BE2C (cell line): ENCODE results near the gene ENAM.
"Not testable (repeated sequence)": the region's sequence is repeated elsewhere in the genome, so short reads cannot be mapped to it uniquely, and the experiment has no call there.

ENCODE experiments used
- DNase-seq: peaks from one replicate; pipeline ENCODE4 v3.0.0-alpha.2; 2020
- H3K27me3 ChIP-seq: fragments of 250-450 bp; sonication (Bioruptor Pico); 2 replicates; pipeline ENCODE4 v1.5.1; 2020; ENCODE audit warnings: mild to moderate bottlenecking
- H3K36me3 ChIP-seq: fragments of 250-450 bp; sonication (Bioruptor Pico); 2 replicates; pipeline ENCODE4 v1.5.1; 2020; ENCODE audit warnings: mild to moderate bottlenecking
- H3K4me1 ChIP-seq: fragments of 250-450 bp; sonication (Bioruptor Pico); 2 replicates; pipeline ENCODE4 v1.5.1; 2020
- H3K4me3 ChIP-seq: 2 replicates; pipeline ENCODE4 v1.5.1; 2011; ENCODE audit warnings: low read depth, low read length
- H3K9me3 ChIP-seq: fragments of 250-450 bp; sonication (Bioruptor Pico); 2 replicates; pipeline ENCODE4 v1.5.1; 2020
- CTCF ChIP-seq: IDR thresholded peaks from 2 replicates; pipeline ENCODE4 v1.5.1; 2012; ENCODE audit warnings: mild to moderate bottlenecking, low read depth, low read length

Gene ENAM

DNA sequence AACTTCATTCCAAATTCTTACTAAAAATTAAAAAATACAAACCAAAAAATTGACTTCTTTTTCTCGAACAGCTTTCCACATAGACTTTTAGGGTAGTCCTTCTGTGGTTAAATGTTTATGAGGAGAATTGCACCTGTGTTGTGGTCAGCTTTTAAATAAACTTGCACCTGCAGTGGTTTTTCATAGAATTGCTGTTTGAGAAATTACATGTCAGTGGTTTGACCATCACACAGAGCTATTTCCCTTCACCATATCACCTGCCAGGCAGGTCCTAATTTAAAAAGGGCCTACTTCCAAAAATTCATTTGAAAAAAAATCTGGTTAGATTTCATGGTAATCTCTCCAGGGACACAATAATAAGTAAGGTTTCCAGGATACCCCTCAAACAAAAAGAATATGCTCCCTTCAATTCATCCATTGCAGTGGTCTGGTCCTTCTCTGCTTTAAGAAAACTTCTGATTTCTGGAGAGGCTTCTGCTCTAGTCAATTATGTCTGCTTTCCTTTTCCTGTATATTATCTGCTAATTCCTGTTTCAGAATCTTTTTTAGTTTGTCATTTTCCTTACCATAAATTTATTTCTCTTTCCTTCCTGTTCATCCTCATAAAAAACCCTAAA is 49.9 kb downstream of the ENAM start:
- H3K27me3 ChIP-seq = no peaks in the 10 kb centered on the region
- no peaks in the 10 kb centered on the region for H3K9me3 ChIP-seq
- no peaks in the 10 kb centered on the region for H3K4me1 ChIP-seq
- no peaks in the 10 kb centered on the region for H3K36me3 ChIP-seq
- no peak for TF ChIP-seq CTCF
- no peak for DNase-seq
- H3K4me3 ChIP-seq = no peak overlapping the region

- Histone ChIP-seq H3K4me3 (no peak overlapping the region), H3K27me3 (no peaks in the 10 kb centered on the region), H3K9me3 (no peaks in the 10 kb centered on the region), H3K4me1 (no peaks in the 10 kb centered on the region), H3K36me3 (no peaks in the 10 kb centered on the region)
- no peak for TF ChIP-seq CTCF
- no peak for DNase-seq
These were observed 52.4 kb downstream of the ENAM start for GRCh38 chr4:70680934-70681333.

DNA sequence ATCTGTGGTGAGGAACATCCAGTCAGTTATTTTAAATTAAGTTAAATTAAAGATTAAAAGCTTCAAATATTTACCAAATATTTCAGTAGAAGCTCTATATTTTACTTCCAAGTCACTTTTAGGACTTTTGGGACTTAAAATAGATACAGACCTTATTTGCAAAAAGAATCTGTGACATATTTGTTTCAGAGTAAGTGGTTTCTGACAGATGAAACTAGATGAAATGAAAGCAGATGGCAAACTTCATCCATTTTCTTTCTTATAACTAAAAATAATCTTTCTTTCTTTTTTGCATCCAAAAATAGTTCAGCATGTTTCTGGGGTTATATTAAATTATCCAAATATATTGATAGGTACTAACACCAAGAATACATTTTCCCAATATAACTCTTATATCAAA is 53.2 kb downstream of the ENAM start:
- H3K9me3 ChIP-seq = no peaks in the 10 kb centered on the region
- no peak overlapping the region for H3K4me3 ChIP-seq
- no peak for TF ChIP-seq CTCF
- no peak for DNase-seq
- no peaks in the 10 kb centered on the region for H3K4me1 ChIP-seq
- H3K36me3 ChIP-seq = no peaks in the 10 kb centered on the region
- H3K27me3 ChIP-seq = no peaks in the 10 kb centered on the region

DNA sequence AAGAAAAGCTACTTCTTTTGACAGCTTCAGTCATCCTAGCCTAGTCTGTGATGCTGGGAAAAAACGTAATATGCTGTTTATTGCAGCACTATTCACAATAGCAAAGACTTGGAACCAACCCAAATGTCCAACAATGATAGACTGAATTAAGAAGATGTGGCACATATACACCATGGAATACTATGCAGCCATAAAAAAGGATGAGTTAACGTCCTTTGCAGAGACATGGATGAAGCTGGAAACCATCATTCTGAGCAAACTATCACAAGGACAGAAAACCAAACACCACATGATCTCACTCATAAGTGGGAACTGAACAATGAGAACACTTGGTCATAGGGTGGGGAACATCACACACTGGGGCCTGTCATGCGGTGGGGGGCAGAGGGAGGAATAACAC is 53.6 kb downstream of the ENAM start:
- DNase-seq, H3K36me3 ChIP-seq, H3K4me1 ChIP-seq, H3K4me3 ChIP-seq, H3K27me3 ChIP-seq, H3K9me3 ChIP-seq: not testable (repeated sequence)

DNA sequence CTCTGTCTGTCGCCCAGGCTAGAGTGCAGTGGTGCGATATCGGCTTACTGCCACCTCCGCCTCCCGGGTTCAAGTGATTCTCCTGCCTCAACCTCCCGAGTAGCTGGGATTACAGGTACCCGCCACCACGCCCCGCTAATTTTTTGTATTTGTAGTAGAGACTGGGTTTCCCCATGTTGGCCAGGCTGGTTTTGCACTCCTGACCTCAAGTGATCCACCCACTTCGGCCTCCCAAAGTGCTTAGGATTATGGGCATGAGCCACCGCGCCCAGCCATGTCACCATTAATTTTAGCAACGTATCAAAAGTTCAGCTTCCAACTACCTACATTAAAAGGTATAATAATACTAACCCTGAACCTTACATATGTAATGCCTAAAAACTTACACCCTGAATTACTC is 58.8 kb downstream of the ENAM start:
- Histone ChIP-seq H3K9me3 (no peaks in the 10 kb centered on the region), H3K4me3 (peak overlapping the region; percentile 100), H3K36me3 (peaks cover 12% of the 10 kb centered on the region), H3K4me1 (no peaks in the 10 kb centered on the region), H3K27me3 (no peaks in the 10 kb centered on the region)
- TF ChIP-seq CTCF = no peak
- no peak for DNase-seq

- peaks cover 12% of the 10 kb centered on the region for H3K36me3 ChIP-seq
- H3K4me1 ChIP-seq = no peaks in the 10 kb centered on the region
- peak; percentile 96 for TF ChIP-seq CTCF
- DNase-seq = peak; percentile 96
- no peaks in the 10 kb centered on the region for H3K27me3 ChIP-seq
- peak within 1 kb of the TSS; percentile 100 for H3K4me3 ChIP-seq
- no peaks in the 10 kb centered on the region for H3K9me3 ChIP-seq
These were observed 59.6 kb downstream of the ENAM start, which contains the start of gene UTP3 for GRCh38 chr4:70687821-70688794. TSS of gene UTP3 (plus strand) at chr4:70688532. CDS start at chr4:70688678, 146 bp downstream.
